DND-41 (cell line): ENCODE measurements around the gene NMRAL1.

ENCODE experiments used
- CTCF ChIP-seq: IDR thresholded peaks from 2 replicates; pipeline ENCODE4 v1.5.1; 2012; ENCODE audit warnings: borderline replicate concordance, low read length, moderate library complexity, mild to moderate bottlenecking; ENCODE audit not compliant: poor library complexity, severe bottlenecking; ENCODE audit errors: extremely low read depth
- EZH2 ChIP-seq: IDR thresholded peaks from 3 replicates; pipeline ENCODE4 v1.6.1; 2012; ENCODE audit warnings: borderline replicate concordance, low read depth, mild to moderate bottlenecking, moderate library complexity, low read length, inconsistent platforms; ENCODE audit not compliant: severe bottlenecking

- no peak for TF ChIP-seq CTCF
- no peak for TF ChIP-seq EZH2
Measured at GRCh38 chr16:4468972-4469371, 5.5 kb downstream of the NMRAL1 start.
